ENCODE data around the gene SMU1. TPM values are rescaled to one million over a fixed set of nuclear protein-coding genes. Genes with fewer than 3 reads are reported as not detected.
A peak's percentile ranks its signal among the peaks of the same experiment; 100 is the strongest.

SMU1 gene
- total and polyA plus RNA-seq, 2 of the 13 experiments (the other 11 are each of a cell fraction or from before 2014, with no cell fraction given) = 12.9 to 36.6 TPM

DNA sequence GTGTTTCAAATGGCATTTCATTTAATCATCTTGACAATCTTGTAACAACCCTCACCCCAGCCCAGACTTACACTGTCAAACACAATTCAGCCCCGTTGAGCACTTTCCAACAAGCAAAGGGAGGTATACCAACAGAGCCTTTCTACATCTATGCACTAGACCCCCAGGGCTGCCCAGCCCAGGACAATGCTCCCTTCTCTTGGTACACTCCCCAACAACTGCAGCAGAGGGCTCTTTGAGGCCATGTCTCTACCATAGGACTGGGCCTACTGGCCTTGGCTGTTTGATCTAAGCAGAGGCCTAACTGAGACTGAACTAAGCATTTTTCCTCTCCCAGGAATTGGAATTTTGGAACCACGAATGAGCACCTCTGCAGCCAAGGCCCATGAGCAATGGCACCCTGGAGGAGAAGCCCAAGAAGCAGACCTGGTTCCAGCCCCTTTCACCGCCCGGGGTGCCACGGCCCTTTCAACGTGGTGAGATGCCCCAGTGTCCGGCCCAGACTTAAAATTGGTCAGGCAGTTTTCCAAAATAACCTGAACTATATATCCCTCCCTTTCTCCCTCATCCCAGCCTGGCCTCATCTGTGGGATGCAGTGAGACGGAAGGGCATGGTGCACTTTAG is 47.0 kb upstream of the SMU1 start:
- peak; percentile 86 for ATAC-seq
- Histone ChIP-seq H3K27me3 (ENCODE audit: control insufficient read depth in 1 of 2, insufficient read depth in 2 of 2, low read length in 2 of 2) (no peaks in the 10 kb centered on the region), H3K4me3 (replicated peaks in 1 of 3; ENCODE audit: insufficient read depth in 1 of 3, low read depth in 2 of 3, low read length in 3 of 3) (no peak overlapping the region), H3K36me3 (replicated peaks in 1 of 2; ENCODE audit: control insufficient read depth in 1 of 2, insufficient read depth in 2 of 2, low read length in 2 of 2) (peaks cover 14 to 45% of the 10 kb centered on the region in 2 experiments; a peak in 4 of 5 replicates), H3K4me2 (ENCODE audit: low read depth, low read length) (no peak overlapping the region), H3K9me3 (ENCODE audit: low read length) (no peaks in the 10 kb centered on the region), H2AFZ (ENCODE audit: low read length) (no peak overlapping the region), H3K4me1 (ENCODE audit: insufficient read depth, low read length) (no peaks in the 10 kb centered on the region), H4K20me1 (ENCODE audit: insufficient read depth, low read length) (0 out of 2 replicates have a peak, but pooled peaks cover 3% of the 10 kb centered on the region), H3K27ac (ENCODE audit: extremely low read length, insufficient read depth, low read length) (no peak overlapping the region), H3K9ac (ENCODE audit: insufficient read depth, low read depth, low read length) (no peak overlapping the region), H3K79me2 (ENCODE audit: insufficient read depth, low read length) (no peaks in the 10 kb centered on the region)
- ChIA-PET CTCF (ENCODE audit: low intra/inter-chr PET ratio, low total read pairs) (no interaction called here), POLR2A (no interaction called here)
- in situ Hi-C loops (cut with HindIII; ENCODE audit: extremely low pct_ligation_motif_present, low pct_unique_long_range_greater_than_20kb) (no loop called here), intact Hi-C loops (cut with micrococcal nuclease; ENCODE audit: unreplicated experiment) (no loop called here)
- peak; percentile 46; the same call in 1 of the 2 replicates for TF ChIP-seq STAG1 (CRISPR knock-in tag; IDR thresholded peaks at IDR 0.05)
- TF ChIP-seq SMC3 (IDR thresholded peaks at IDR 0.05; ENCODE audit: low read length) = peak; percentile 35; the same call in 1 of the 2 replicates
- TF ChIP-seq, protein P1, sequence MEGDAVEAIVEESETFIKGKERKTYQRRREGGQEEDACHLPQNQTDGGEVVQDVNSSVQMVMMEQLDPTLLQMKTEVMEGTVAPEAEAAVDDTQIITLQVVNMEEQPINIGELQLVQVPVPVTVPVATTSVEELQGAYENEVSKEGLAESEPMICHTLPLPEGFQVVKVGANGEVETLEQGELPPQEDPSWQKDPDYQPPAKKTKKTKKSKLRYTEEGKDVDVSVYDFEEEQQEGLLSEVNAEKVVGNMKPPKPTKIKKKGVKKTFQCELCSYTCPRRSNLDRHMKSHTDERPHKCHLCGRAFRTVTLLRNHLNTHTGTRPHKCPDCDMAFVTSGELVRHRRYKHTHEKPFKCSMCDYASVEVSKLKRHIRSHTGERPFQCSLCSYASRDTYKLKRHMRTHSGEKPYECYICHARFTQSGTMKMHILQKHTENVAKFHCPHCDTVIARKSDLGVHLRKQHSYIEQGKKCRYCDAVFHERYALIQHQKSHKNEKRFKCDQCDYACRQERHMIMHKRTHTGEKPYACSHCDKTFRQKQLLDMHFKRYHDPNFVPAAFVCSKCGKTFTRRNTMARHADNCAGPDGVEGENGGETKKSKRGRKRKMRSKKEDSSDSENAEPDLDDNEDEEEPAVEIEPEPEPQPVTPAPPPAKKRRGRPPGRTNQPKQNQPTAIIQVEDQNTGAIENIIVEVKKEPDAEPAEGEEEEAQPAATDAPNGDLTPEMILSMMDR (CRISPR knock-in tag; IDR thresholded peaks at IDR 0.05) = peak; percentile 19; the same call in 1 of the 2 replicates
- no peak for TF ChIP-seq MLLT10 (CRISPR knock-in tag; IDR thresholded peaks at IDR 0.05)
- TF ChIP-seq ZNF547 (CRISPR knock-in tag; IDR thresholded peaks at IDR 0.05) = no peak
- TF ChIP-seq, protein P2, sequence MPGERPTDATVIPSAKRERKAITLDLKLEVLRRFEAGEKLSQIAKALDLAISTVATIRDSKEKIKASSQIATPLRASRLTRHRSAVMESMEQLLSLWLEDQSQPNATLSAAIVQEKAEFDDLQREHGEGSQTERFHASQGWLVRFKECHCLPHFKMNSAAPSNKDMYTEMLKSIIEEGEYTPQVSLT (CRISPR knock-in tag; IDR thresholded peaks at IDR 0.05; ENCODE audit: borderline replicate concordance, low read depth) = no peak
- no peak for FAIRE-seq
- DNase-seq (ENCODE audit: low spot score) = no peak
- 98% methylated on average over 7 of the region's 8 CpGs for WGBS (ENCODE audit: low lambda C conversion rate)
- BruUV-seq (replicated peaks) = no TSS peak
